Body of pancreas (tissue), 4 donors: Measurements from ENCODE around the gene PSD2.

Experiments
- POLR2A ChIP-seq, 3 donors: fragments of 450-650 bp; IDR thresholded peaks; one replicate each; pipeline ENCODE4 v1.6.1; 2016; ENCODE audit warnings: antibody characterized with exemption in 3 of 3, mild to moderate bottlenecking in 2 of 3
- TF ChIP-seq, protein P1 (sequence below), 7 experiments: fragments of 450-650 bp in 4 of 7; fragments of 200-600 bp in 3 of 7; sonication (generic) in 3 of 7; IDR thresholded peaks; one replicate each; pipeline ENCODE4 v1.5.1; 2016 to 2019; ENCODE audit warnings: antibody characterized with exemption in 7 of 7

DNA sequence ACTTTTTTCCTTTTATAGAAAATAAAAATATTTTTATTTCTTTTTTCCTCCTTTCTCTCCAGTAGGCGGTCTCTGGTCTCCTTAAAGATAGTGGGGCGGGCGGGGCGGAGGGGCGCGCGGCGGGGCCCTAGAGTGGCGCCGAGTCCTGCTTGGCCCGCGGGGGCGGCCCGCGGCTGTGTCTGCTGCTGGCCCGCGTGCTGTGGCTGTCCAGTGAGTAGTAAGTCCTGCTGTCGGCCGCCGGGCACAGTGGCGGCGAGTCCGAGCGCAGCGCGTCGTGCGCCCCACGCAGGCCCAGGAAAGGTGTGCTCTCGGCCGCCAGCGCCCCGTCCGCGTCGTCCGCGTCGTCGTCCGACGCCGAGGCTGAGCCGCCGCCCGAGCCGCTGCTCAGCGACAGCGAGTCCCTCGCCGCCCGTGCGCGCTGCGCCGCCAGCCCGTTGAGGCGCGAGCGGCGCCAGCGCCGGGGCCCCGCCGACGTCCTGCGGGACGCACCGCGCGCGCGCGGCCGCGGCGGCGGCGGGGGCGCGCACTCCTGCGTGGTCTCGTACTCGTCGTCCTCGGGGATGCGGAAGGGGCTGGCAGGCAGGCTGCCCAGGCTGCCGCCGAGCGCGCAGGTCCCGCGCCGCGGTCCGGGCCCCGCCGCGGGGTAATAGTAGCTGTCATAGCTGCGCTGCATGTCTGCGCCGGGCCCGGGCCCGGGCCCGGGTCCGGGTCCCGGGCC is 52.3 kb downstream of the PSD2 start:
- TF ChIP-seq POLR2A (IDR thresholded peaks at IDR 0.05): peak; percentile 26 to 32 (median 28)
- TF ChIP-seq, protein P1, sequence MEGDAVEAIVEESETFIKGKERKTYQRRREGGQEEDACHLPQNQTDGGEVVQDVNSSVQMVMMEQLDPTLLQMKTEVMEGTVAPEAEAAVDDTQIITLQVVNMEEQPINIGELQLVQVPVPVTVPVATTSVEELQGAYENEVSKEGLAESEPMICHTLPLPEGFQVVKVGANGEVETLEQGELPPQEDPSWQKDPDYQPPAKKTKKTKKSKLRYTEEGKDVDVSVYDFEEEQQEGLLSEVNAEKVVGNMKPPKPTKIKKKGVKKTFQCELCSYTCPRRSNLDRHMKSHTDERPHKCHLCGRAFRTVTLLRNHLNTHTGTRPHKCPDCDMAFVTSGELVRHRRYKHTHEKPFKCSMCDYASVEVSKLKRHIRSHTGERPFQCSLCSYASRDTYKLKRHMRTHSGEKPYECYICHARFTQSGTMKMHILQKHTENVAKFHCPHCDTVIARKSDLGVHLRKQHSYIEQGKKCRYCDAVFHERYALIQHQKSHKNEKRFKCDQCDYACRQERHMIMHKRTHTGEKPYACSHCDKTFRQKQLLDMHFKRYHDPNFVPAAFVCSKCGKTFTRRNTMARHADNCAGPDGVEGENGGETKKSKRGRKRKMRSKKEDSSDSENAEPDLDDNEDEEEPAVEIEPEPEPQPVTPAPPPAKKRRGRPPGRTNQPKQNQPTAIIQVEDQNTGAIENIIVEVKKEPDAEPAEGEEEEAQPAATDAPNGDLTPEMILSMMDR (IDR thresholded peaks at IDR 0.05): peak in 1 of 7 experiments; percentile 8
